Measurements from ENCODE around the gene NTF3. TPM values are rescaled to one million over a fixed set of nuclear protein-coding genes. Genes with fewer than 3 reads are reported as not detected.

The NTF3 gene
- total RNA-seq, 1 experiment from 2014 or later: not detected

DNA sequence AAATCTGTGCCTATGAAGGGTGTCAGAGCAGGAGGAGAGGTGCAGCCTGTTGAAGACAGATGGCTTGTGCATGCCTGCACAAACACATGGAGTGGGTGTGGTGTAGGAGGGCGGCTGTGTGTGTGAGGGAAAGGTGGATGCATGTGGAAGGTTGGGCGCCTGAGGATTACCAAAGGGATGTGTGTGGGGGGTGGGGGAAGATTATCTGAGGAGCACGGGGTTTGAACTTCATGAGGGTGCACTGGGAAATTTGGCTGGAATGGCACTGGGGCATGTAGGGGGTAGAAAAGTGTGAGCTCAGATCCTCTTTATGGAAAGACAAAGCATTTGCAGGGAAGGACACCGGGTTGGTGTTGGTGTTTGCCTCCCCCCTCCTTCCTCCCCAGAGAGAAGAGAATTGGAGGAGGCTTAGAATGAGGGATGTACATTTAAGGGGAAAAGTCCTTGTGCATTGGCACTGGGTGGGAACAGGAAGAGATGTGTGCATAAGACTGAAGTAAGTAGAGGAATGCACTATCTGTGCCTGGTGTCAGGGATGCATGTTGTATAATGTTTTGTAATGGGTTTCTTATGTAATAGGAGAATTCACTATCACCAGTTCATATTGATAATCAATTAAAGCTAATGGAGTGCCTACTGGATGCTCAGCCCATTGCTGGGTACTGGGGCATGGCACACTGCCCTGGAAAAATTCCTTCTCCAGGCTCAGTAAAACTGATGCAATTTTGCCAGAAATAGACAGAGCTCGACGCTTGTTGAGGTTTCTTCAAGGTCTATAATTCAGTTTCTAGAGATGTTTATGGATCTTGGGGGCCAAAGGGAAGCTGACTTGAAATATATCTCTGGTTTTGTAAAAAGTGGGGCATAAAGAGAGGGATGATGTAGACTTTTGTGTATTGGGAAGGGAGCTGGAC, 3.0 kb downstream of the NTF3 start:
- H3K27me3 ChIP-seq (ENCODE audit: insufficient read depth, low read length): peaks cover 30% of the 10 kb centered on the region; the same call in 1 of the 2 replicates
- H3K9me2 ChIP-seq (ENCODE audit: insufficient read depth): no peaks in the 10 kb centered on the region
- no peak overlapping the region for H3K9ac ChIP-seq (ENCODE audit: low read length)
- intact Hi-C loops (cut with micrococcal nuclease): no loop called here
- no peaks in the 10 kb centered on the region for H3K79me2 ChIP-seq (ENCODE audit: insufficient read depth, low read length)
- CTCF ChIA-PET: no interaction called here
- no TSS peak for BruUV-seq (replicated peaks)
- H3K4me1 ChIP-seq (ENCODE audit: control insufficient read depth in 1 of 2, insufficient read depth in 2 of 2, low read length in 2 of 2): no peaks in the 10 kb centered on the region
- no peak overlapping the region for H3K27ac ChIP-seq (ENCODE audit: low read depth, low read length)
- DNase-seq (ENCODE audit: low read depth, low spot score): no peak
- no peaks in the 10 kb centered on the region for H3K36me3 ChIP-seq (ENCODE audit: control insufficient read depth in 1 of 2, insufficient read depth in 2 of 2, low read length in 2 of 2)
- POLR2A ChIA-PET: no interaction called here
- no peak overlapping the region for H2AFZ ChIP-seq (ENCODE audit: low read depth, low read length, poor library complexity, severe bottlenecking)
- no peak overlapping the region for H3K4me2 ChIP-seq (ENCODE audit: low read length)
- RAD21 ChIA-PET (ENCODE audit: low non-redundant PET in 1 of 2, low total read pairs in 2 of 2, uncharacterized antibody in 2 of 2, unreplicated experiment in 2 of 2): no interaction called here
- no peaks in the 10 kb centered on the region for H3K9me3 ChIP-seq (ENCODE audit: control insufficient read depth in 1 of 2, insufficient read depth in 1 of 2, low read depth in 1 of 2, low read length in 2 of 2)
- TF ChIP-seq SRF (IDR thresholded peaks at IDR 0.05; ENCODE audit: low read depth) (no peak), POLR2AphosphoS5 (IDR thresholded peaks at IDR 0.05; ENCODE audit: low read depth, low read length) (no peak), SP1 (IDR thresholded peaks at IDR 0.05; ENCODE audit: low read depth) (no peak), TCF7L2 (IDR thresholded peaks at IDR 0.05; ENCODE audit: borderline replicate concordance, extremely low read depth, insufficient read depth, insufficient read length) (no peak), EZH2 (IDR thresholded peaks at IDR 0.05) (no peak), SIN3A (IDR thresholded peaks at IDR 0.05; ENCODE audit: low read depth) (no peak), FOSL1 (IDR thresholded peaks at IDR 0.05; ENCODE audit: low read depth) (no peak), REST (IDR thresholded peaks at IDR 0.05; ENCODE audit: low read depth) (no peak), RAD21 (IDR thresholded peaks at IDR 0.05; ENCODE audit: low read depth) (no peak), ZFX (IDR thresholded peaks at IDR 0.05) (no peak), ATF3 (IDR thresholded peaks at IDR 0.05) (no peak), EGR1 (IDR thresholded peaks at IDR 0.05; ENCODE audit: low read depth) (no peak), EZH2phosphoT487 (IDR thresholded peaks at IDR 0.05; ENCODE audit: borderline replicate concordance) (no peak), MAX (IDR thresholded peaks at IDR 0.05) (no peak), CBX3 (IDR thresholded peaks at IDR 0.05; ENCODE audit: low read depth) (no peak), CEBPB (IDR thresholded peaks at IDR 0.05; ENCODE audit: low read depth) (no peak), POLR2A (IDR thresholded peaks at IDR 0.05; ENCODE audit: borderline replicate concordance, extremely low read depth, insufficient read depth, insufficient read length) (no peak), YY1 (IDR thresholded peaks at IDR 0.05; ENCODE audit: extremely low read depth, insufficient replicate concordance, low read depth, low read length) (no peak)
- TF ChIP-seq, protein P1, sequence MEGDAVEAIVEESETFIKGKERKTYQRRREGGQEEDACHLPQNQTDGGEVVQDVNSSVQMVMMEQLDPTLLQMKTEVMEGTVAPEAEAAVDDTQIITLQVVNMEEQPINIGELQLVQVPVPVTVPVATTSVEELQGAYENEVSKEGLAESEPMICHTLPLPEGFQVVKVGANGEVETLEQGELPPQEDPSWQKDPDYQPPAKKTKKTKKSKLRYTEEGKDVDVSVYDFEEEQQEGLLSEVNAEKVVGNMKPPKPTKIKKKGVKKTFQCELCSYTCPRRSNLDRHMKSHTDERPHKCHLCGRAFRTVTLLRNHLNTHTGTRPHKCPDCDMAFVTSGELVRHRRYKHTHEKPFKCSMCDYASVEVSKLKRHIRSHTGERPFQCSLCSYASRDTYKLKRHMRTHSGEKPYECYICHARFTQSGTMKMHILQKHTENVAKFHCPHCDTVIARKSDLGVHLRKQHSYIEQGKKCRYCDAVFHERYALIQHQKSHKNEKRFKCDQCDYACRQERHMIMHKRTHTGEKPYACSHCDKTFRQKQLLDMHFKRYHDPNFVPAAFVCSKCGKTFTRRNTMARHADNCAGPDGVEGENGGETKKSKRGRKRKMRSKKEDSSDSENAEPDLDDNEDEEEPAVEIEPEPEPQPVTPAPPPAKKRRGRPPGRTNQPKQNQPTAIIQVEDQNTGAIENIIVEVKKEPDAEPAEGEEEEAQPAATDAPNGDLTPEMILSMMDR (IDR thresholded peaks at IDR 0.05 in 2 of 3, conservative IDR thresholded peaks at IDR 0.05 in 1 of 3; ENCODE audit: borderline replicate concordance in 1 of 3, insufficient read depth in 1 of 3, low read depth in 2 of 3, low read length in 2 of 3): no peak
- no peak overlapping the region for H3K4me3 ChIP-seq (replicated peaks in 1 of 2; ENCODE audit: low read depth in 1 of 2, low read length in 2 of 2)
- H4K20me1 ChIP-seq (ENCODE audit: insufficient read depth): no peaks in the 10 kb centered on the region
- ATAC-seq: no peak
